ENCODE data around the gene PC.

GRCh38 chr11:66886671-66887221 is 71.4 kb downstream of the PC start:
- TF ChIP-seq YY1 (IDR thresholded peaks at IDR 0.05; ENCODE audit: insufficient read depth, insufficient read length) (no peak), ZNF274 (IDR thresholded peaks at IDR 0.05; ENCODE audit: low read depth, low read length) (no peak), SUZ12 (IDR thresholded peaks at IDR 0.05; ENCODE audit: extremely low read depth, insufficient read depth, insufficient read length) (no peak)
